GM12874 (cell line): Measurements from ENCODE around the gene GPI.
A peak's percentile ranks its signal among the peaks of the same experiment; 100 is the strongest.

Source experiments
- CTCF ChIP-seq: IDR thresholded peaks from 2 replicates; pipeline ENCODE4 v1.5.1; 2011; ENCODE audit warnings: low read depth, mild to moderate bottlenecking, control low read depth, low read length, moderate library complexity; ENCODE audit not compliant: insufficient read depth

The GPI gene

GRCh38 chr19:34411216-34411615, 46.2 kb downstream of the GPI start:
- TF ChIP-seq CTCF, result no peak

GRCh38 chr19:34416021-34416545, 51.1 kb downstream of the GPI start:
- no peak for TF ChIP-seq CTCF

- no peak for TF ChIP-seq CTCF
Observed at GRCh38 chr19:34418300-34418699, 53.3 kb downstream of the GPI start.

- no peak for TF ChIP-seq CTCF
Observed at GRCh38 chr19:34426096-34426661, 61.2 kb downstream of the GPI start.

- TF ChIP-seq CTCF, result no peak
Observed at GRCh38 chr19:34428549-34429285, 63.7 kb downstream of the GPI start.

GRCh38 chr19:34429553-34429952, 64.6 kb downstream of the GPI start:
- no peak for TF ChIP-seq CTCF

- peak; percentile 76 for TF ChIP-seq CTCF
Observed at GRCh38 chr19:34430738-34431625, 66.0 kb downstream of the GPI start.
